Measurements from ENCODE around the gene CCDC146. TPM values are rescaled to one million over a fixed set of nuclear protein-coding genes. Genes with fewer than 3 reads are reported as not detected.
"Not testable (repeated sequence)": the region's sequence is repeated elsewhere in the genome, so short reads cannot be mapped to it uniquely, and the experiment has no call there.

The CCDC146 gene
- total RNA-seq, 1 donor from 2014 or later: 4.5 TPM

DNA sequence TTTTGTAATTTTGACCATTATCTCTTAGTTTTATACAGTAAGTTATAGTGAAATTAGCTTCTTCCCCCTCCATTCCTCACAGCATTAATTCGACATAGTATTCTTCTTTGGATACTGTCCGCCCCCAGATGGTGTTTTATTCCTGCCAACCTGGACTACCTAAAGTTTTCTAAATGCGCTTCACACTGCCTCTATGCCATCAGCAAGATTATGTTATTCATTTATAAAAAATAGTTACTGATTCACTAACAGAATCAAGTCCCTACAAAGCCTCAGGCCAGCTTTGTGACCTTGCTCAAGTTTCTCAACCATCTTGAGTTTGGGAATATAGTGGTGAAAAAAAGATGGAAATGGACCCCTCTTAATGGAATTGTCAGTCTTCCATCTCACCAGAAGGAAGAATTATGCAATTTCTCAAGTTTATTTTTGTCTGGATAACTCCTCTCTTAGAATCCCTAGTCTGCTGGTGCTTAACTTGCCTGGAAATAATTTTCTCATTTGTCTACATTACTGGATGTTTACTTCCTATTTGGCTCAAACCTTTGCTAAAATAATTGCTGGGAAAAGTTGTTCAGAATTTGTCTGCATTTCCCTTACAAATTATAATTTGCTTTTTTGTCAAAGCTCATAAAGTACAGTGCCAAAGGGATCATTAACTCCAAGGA lies 93.9 kb downstream of the CCDC146 start:
- no peak overlapping the region for H3K4me3 Mint-ChIP-seq (ENCODE audit: unreplicated experiment)
- H3K9me3 Mint-ChIP-seq (ENCODE audit: unreplicated experiment): peaks cover 9% of the 10 kb centered on the region
- no peak overlapping the region for H3K27ac Mint-ChIP-seq (ENCODE audit: unreplicated experiment)
- H3K4me1 Mint-ChIP-seq (ENCODE audit: unreplicated experiment): no peaks in the 10 kb centered on the region
- peaks cover 13% of the 10 kb centered on the region for H3K36me3 Mint-ChIP-seq (ENCODE audit: low read depth, unreplicated experiment)
- TF ChIP-seq, protein P1, sequence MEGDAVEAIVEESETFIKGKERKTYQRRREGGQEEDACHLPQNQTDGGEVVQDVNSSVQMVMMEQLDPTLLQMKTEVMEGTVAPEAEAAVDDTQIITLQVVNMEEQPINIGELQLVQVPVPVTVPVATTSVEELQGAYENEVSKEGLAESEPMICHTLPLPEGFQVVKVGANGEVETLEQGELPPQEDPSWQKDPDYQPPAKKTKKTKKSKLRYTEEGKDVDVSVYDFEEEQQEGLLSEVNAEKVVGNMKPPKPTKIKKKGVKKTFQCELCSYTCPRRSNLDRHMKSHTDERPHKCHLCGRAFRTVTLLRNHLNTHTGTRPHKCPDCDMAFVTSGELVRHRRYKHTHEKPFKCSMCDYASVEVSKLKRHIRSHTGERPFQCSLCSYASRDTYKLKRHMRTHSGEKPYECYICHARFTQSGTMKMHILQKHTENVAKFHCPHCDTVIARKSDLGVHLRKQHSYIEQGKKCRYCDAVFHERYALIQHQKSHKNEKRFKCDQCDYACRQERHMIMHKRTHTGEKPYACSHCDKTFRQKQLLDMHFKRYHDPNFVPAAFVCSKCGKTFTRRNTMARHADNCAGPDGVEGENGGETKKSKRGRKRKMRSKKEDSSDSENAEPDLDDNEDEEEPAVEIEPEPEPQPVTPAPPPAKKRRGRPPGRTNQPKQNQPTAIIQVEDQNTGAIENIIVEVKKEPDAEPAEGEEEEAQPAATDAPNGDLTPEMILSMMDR (IDR thresholded peaks at IDR 0.05; ENCODE audit: unreplicated experiment): no peak
- no peak for DNase-seq (ENCODE audit: low spot score)
- H3K27me3 Mint-ChIP-seq (ENCODE audit: unreplicated experiment): peaks cover 2% of the 10 kb centered on the region

DNA sequence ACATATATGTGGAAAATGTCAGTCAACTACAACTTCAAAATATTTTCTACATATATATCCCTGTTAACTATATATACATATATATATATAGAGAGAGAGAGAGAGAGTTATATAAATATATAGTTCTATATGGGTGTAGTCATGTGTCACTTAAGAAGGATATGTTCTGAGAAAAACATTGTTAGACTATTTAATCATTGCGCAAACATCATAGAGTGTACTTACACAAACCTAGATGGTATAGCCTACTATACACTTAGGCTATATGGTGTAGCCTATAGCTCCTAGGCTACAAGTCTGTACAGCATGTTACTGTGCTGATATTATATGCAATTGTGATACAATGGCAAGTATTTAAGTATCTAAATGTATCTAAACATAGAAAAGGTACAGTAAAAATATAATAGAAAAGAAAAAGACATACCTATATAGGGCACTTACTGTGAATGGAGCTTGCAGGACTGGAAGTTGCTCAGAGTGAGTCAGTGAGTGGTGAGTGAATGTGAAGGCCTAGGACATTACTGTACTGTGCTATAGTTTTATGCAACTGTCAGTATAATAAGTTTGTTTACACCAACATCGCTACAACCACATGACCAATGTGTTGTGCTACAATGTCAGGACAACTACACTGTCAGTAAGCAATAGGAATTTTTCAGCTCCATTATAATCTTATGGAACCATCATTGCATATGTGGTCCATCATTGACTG lies 95.2 kb downstream of the CCDC146 start:
- H3K4me3 Mint-ChIP-seq (ENCODE audit: unreplicated experiment): no peak overlapping the region
- H3K36me3 Mint-ChIP-seq (ENCODE audit: low read depth, unreplicated experiment): peaks cover 13% of the 10 kb centered on the region
- no peak overlapping the region for H3K27ac Mint-ChIP-seq (ENCODE audit: unreplicated experiment)
- H3K9me3 Mint-ChIP-seq (ENCODE audit: unreplicated experiment): peaks cover 9% of the 10 kb centered on the region
- TF ChIP-seq, protein P1 (IDR thresholded peaks at IDR 0.05; ENCODE audit: unreplicated experiment): no peak
- no peak for DNase-seq (ENCODE audit: low spot score)
- peaks cover 2% of the 10 kb centered on the region for H3K27me3 Mint-ChIP-seq (ENCODE audit: unreplicated experiment)
- no peaks in the 10 kb centered on the region for H3K4me1 Mint-ChIP-seq (ENCODE audit: unreplicated experiment)

DNA sequence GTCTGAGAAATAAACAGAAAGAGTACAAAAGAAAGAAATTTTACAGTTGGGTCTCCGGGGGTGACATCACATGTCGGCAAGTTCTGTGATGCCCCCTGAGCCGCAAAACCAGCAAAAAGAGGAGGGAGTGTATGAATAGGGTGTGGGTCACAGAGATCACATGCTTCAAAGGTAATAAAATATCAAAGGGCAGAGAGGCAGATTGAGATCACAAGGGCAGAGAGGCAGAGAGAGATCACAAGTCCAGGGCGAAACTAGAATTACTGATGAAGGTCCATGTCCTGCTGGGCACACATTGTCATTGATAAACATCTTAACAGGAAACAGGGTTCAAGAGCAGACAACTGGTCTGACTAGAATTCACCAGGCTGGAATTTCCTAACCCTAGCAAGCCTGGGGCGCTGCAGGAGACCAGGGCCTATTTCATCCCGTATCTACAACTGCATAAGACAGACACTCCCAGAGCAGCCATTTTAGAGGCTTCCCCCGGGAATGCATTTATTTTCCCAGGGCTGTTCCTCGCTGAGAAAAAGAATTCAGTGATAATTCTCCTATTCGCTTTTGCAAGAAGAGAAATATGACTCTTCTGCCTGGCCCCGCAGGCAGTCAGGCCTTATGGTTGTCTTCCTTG lies 97.4 kb downstream of the CCDC146 start:
- H3K9me3 Mint-ChIP-seq (ENCODE audit: unreplicated experiment); H3K4me1 Mint-ChIP-seq (ENCODE audit: unreplicated experiment); H3K4me3 Mint-ChIP-seq (ENCODE audit: unreplicated experiment); DNase-seq (ENCODE audit: low spot score); H3K27ac Mint-ChIP-seq (ENCODE audit: unreplicated experiment); H3K27me3 Mint-ChIP-seq (ENCODE audit: unreplicated experiment): not testable (repeated sequence)
- H3K36me3 Mint-ChIP-seq (ENCODE audit: low read depth, unreplicated experiment): peaks cover 13% of the 10 kb centered on the region

DNA sequence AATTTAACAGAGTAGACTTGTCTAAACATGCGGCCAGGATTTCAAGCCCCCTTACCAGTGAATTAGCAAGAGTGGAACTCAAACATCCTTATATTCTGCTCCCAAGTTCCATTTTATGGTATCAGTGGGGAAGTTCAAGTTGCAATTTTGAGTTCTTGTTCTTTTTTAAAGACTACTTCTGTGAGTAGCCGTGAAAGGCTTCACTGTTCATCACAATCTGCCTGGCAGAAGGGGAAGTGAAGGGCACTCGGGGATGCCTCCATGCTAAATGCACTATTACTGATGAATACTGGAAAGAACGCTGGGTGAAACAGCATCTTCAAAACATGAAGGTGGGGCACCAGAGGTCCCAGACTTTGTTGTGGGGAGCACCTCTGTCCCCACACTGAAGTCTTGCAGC lies 99.7 kb downstream of the CCDC146 start:
- peaks cover 13% of the 10 kb centered on the region for H3K36me3 Mint-ChIP-seq (ENCODE audit: low read depth, unreplicated experiment)
- DNase-seq (ENCODE audit: low spot score): no peak
- peaks cover 2% of the 10 kb centered on the region for H3K27me3 Mint-ChIP-seq (ENCODE audit: unreplicated experiment)
- TF ChIP-seq, protein P1 (IDR thresholded peaks at IDR 0.05; ENCODE audit: unreplicated experiment): no peak
- H3K4me1 Mint-ChIP-seq (ENCODE audit: unreplicated experiment): peaks cover 8% of the 10 kb centered on the region
- no peak overlapping the region for H3K4me3 Mint-ChIP-seq (ENCODE audit: unreplicated experiment)
- H3K9me3 Mint-ChIP-seq (ENCODE audit: unreplicated experiment): peaks cover 9% of the 10 kb centered on the region
- no peak overlapping the region for H3K27ac Mint-ChIP-seq (ENCODE audit: unreplicated experiment)

DNA sequence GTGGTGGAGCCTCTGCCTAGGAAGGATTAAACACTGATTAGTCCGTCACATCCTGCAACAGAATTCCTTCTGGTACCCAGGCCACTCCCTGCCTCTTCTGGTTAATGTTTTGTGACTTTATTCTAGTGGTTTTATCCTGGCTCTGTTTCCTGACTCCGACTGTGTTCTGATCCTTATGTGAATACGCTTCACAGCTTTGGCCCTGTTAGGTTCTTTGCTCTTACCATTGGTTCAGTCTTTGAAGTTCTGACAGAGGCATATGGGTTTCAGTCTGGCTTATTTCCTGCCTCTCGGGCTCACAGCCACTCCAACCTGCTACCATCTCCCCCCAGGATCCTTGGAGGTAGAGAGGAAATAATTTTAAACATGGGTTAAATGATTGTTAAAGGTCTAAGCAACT lies 100.4 kb downstream of the CCDC146 start:
- Mint-ChIP-seq H3K9me3 (ENCODE audit: unreplicated experiment) (peaks cover 9% of the 10 kb centered on the region), H3K4me1 (ENCODE audit: unreplicated experiment) (peaks cover 10% of the 10 kb centered on the region), H3K27me3 (ENCODE audit: unreplicated experiment) (peaks cover 2% of the 10 kb centered on the region), H3K27ac (ENCODE audit: unreplicated experiment) (no peak overlapping the region), H3K4me3 (ENCODE audit: unreplicated experiment) (no peak overlapping the region), H3K36me3 (ENCODE audit: low read depth, unreplicated experiment) (peaks cover 13% of the 10 kb centered on the region)
- TF ChIP-seq, protein P1 (IDR thresholded peaks at IDR 0.05; ENCODE audit: unreplicated experiment): no peak
- no peak for DNase-seq (ENCODE audit: low spot score)
